Pulmonary artery endothelial cell (primary cell): ENCODE results near the gene INSM1. TPM values are rescaled to one million over a fixed set of nuclear protein-coding genes. Genes with fewer than 3 reads are reported as not detected.

ENCODE experiments used
- DNase-seq: peaks from one replicate; pipeline ENCODE4 v3.0.0-alpha.2; 2011; ENCODE audit warnings: low read depth, low spot score
- total RNA-seq: library from RNA; depleted of rRNA; stranded (reverse); fragments of >200 nt; gene quantifications from 2 replicates; pipeline ENCODE4 v1.2.3, GENCODE V29; 2014

INSM1 gene
- total RNA-seq, 1 donor from 2014 or later, result not detected

DNA sequence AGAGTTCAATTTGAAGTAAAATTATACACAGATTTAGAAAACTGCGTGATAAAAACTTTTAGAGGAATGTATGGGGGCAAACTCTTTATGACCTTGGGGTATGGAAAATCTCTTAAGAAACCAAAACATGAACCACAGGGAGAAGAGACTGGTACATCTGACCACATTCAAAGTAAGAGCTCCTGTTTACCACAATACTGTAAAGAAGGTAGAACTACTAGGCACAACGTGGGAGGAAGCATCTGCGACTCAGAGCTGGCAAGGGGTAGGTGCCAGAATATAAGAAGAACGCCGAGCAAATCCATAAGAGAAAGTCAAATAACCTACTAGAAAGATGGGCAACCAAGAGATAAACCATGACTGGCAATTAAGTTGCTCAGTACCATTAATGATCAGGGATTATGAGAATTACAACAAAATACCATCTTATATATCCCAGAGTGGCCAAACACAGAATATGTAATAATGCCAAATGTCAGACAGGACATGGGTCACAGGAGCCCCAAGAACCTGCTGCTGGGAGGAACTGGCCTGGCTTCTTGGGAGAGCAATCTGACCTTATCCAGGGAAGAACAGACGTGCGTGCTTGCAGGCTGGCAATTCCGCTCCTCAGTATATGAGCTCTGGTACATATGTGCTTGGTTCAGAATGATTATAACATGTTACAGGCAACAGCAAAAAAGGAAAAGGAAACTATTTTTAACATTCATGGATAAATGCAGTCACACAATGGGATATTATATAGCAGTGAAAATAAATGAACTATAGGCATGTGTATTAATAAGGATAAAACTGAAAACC is 50.2 kb downstream of the INSM1 start:
- DNase-seq, result no peak
